GM12801 (cell line): ENCODE results near the gene SERPINA3.

Experiments
- CTCF ChIP-seq: IDR thresholded peaks from one replicate; pipeline ENCODE4 v1.5.1; 2011; ENCODE audit warnings: control low read depth; ENCODE audit not compliant: insufficient read length; ENCODE audit errors: extremely low read depth

SERPINA3 gene

GRCh38 chr14:94622653-94623421 is 10.6 kb downstream of the SERPINA3 start:
- TF ChIP-seq CTCF: no peak

DNA sequence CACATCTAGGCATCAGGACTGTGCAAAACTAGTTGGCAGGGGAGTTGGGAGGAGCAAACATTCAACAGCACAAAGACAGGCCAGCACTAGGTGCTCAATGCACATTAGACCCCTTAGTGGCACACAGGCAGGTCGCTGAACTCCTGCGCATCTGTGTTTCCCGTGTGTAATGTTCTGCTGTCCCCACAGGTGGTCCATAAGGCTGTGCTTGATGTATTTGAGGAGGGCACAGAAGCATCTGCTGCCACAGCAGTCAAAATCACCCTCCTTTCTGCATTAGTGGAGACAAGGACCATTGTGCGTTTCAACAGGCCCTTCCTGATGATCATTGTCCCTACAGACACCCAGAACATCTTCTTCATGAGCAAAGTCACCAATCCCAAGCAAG is 11.2 kb downstream of the SERPINA3 start:
- TF ChIP-seq CTCF: no peak

DNA sequence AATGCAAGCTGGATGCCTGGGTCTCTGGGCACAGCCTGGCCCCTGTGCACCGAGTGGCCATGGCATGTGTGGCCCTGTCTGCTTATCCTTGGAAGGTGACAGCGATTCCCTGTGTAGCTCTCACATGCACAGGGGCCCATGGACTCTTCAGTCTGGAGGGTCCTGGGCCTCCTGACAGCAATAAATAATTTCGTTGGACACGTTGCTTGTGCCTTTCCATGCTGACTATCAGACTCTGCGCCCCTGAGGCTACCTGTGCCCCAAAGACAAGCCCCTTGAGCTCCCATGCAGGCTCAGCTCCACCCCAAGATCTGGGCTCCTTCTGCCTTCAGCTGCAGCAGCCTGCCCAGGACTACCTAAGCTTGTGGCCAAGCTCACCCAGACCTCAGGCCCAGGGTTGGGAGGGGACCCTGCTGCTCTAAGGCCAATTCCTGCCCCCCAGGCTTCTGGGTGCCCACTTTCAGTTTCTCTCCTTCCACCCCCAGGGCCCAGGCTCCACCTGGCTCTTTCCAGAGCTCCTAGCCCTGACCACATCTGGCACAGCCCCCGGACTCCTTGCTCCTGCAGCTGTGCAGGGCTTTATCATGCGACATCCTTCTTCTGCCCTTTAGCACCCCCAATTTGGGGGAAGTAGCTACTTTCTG is 11.8 kb downstream of the SERPINA3 start:
- no peak for TF ChIP-seq CTCF

DNA sequence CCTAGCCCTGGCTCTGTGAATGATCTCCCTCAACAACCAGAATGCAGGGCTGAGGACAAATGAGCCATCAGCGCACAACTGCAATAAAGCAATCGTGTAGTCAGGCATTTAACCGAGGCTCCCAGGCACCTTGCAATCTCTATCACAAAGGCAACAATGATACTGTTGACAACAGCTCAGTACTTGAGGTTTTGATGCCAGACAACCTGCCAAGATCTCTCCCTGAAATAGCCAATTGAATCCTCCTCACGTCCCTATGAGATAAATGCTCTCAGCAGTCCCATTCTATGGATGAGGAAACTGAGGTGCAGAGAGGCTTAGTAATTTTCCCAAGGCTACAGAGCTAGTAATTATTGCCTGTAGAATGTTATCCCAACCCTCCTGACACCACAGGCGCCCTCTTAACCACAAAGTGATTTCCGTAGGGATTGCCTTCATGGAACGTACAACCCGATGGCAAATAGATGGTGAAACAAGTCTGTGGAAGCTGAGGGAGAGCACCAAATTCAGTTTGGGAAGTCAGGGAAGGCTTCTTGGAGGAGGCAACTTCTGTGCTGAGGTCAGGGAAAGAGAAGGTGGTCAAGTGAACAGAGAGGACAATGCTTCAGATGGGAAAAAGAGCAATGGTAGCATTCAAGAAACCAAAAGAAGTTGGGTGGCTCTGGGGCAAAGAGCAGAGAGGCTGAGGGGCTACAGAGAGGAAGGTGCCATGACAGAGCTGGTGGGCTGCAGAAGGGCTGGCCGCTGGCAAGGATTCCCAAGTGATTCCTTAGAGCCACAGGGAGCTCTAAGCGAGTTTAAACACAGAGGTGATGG is 12.6 kb downstream of the SERPINA3 start:
- no peak for TF ChIP-seq CTCF

GRCh38 chr14:94625353-94625635 is 13.1 kb downstream of the SERPINA3 start:
- no peak for TF ChIP-seq CTCF

DNA sequence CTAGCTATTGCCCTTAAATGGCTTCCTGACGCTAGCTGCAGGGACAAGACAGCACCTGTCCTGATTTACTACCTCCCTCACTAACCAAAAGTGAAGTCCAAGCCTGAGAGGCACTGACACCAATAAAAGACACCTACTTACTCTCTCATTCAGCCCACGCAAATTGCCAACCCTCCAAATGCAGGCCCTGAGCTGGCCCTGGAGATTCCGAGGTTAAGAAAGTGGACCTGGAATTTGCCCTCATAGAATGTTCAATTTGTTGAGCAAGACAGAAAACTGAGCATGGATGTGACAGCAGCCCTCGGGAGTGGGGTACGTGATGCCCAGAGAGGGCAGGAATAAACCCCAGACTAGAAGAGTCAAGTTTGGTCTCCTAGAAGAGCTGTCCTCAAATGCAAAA is 16.4 kb downstream of the SERPINA3 start:
- no peak for TF ChIP-seq CTCF

GRCh38 chr14:94630396-94630795 is 18.2 kb downstream of the SERPINA3 start:
- no peak for TF ChIP-seq CTCF
